Ascending aorta (tissue), 2 donors: Measurements from ENCODE around the gene ZCCHC2. TPM values are rescaled to one million over a fixed set of nuclear protein-coding genes. Genes with fewer than 3 reads are reported as not detected.

Source experiments
- DNase-seq, 2 donors: peaks; one replicate each; pipeline ENCODE4 v3.0.0-alpha.2; 2019; ENCODE audit warnings: low spot score in 2 of 2
- H3K27ac ChIP-seq, 2 donors: fragments of 200-600 bp; sonication (generic); one replicate each; pipeline ENCODE4 v1.5.1; 2016 to 2017; ENCODE audit warnings: mild to moderate bottlenecking in 1 of 2
- H3K27me3 ChIP-seq: fragments of 200-600 bp; sonication (generic); one replicate; pipeline ENCODE4 v1.5.1; 2017
- H3K36me3 ChIP-seq, 2 donors: fragments of 200-600 bp; sonication (generic); one replicate each; pipeline ENCODE4 v1.5.1; 2016
- H3K4me1 ChIP-seq, 2 donors: fragments of 200-600 bp; sonication (generic); one replicate each; pipeline ENCODE4 v1.5.1; 2016 to 2017; ENCODE audit warnings: mild to moderate bottlenecking in 1 of 2
- H3K4me3 ChIP-seq, 2 donors: fragments of 200-600 bp; sonication (generic); one replicate each; pipeline ENCODE4 v1.5.1; 2016 to 2017; ENCODE audit warnings: mild to moderate bottlenecking in 1 of 2
- H3K9me3 ChIP-seq, 2 donors: fragments of 200-600 bp; sonication (generic); one replicate each; pipeline ENCODE4 v1.5.1; 2016
- CTCF ChIP-seq, 3 experiments: fragments of 200-600 bp in 2 of 3; fragments of 450-650 bp in 1 of 3; sonication (generic) in 2 of 3; IDR thresholded peaks; one replicate each; pipeline ENCODE4 v1.5.1; 2016 to 2019; ENCODE audit warnings: antibody characterized with exemption in 3 of 3, mild to moderate bottlenecking in 1 of 3, moderate library complexity in 1 of 3
- intact Hi-C: fragments of 100-400 bp; cut with DNase I; formaldehyde crosslinking; loops from one replicate; pipeline ENCODE4 v1.15.1; 2023
- total RNA-seq: library from RNA; depleted of rRNA; stranded (reverse); fragments of >200 nt; gene quantifications from one replicate; pipeline ENCODE4 v1.1.0, GENCODE V29; 2016

ZCCHC2 gene
- total RNA-seq, 1 donor from 2014 or later: 22.9 TPM

- no peaks in the 10 kb centered on the region for H3K27me3 ChIP-seq
- no peak overlapping the region for H3K4me3 ChIP-seq
- no peak for DNase-seq
- H3K36me3 ChIP-seq: no peaks in the 10 kb centered on the region
- TF ChIP-seq CTCF (IDR thresholded peaks at IDR 0.05): no peak
- H3K9me3 ChIP-seq: no peaks in the 10 kb centered on the region
- peak overlapping the region in 1 of 2 donors; percentile 32 for H3K27ac ChIP-seq
- intact Hi-C loops: no loop called here
- H3K4me1 ChIP-seq: peaks cover 6 to 11% of the 10 kb centered on the region in 2 donors
Observed at GRCh38 chr18:62531078-62531477, 8.3 kb downstream of the ZCCHC2 start.

GRCh38 chr18:62531931-62532330 lies 9.1 kb downstream of the ZCCHC2 start:
- no peak for DNase-seq
- no peaks in the 10 kb centered on the region for H3K27me3 ChIP-seq
- H3K4me1 ChIP-seq: peaks cover 6 to 11% of the 10 kb centered on the region in 2 donors
- intact Hi-C loops: no loop called here
- no peak overlapping the region for H3K27ac ChIP-seq
- no peak overlapping the region for H3K4me3 ChIP-seq
- H3K36me3 ChIP-seq: no peaks in the 10 kb centered on the region
- TF ChIP-seq CTCF (IDR thresholded peaks at IDR 0.05): no peak
- no peaks in the 10 kb centered on the region for H3K9me3 ChIP-seq

GRCh38 chr18:62536005-62536404 lies 13.2 kb downstream of the ZCCHC2 start:
- Histone ChIP-seq H3K36me3 (peaks cover 0 to 5% of the 10 kb centered on the region in 2 donors), H3K4me1 (peaks cover 0 to 3% of the 10 kb centered on the region in 2 donors), H3K4me3 (no peak overlapping the region), H3K27ac (no peak overlapping the region), H3K9me3 (no peaks in the 10 kb centered on the region), H3K27me3 (no peaks in the 10 kb centered on the region)
- intact Hi-C loops: no loop called here
- no peak for TF ChIP-seq CTCF (IDR thresholded peaks at IDR 0.05)
- no peak for DNase-seq

- Histone ChIP-seq H3K4me3 (no peak overlapping the region), H3K9me3 (no peaks in the 10 kb centered on the region), H3K36me3 (peaks cover 0 to 5% of the 10 kb centered on the region in 2 donors), H3K4me1 (no peaks in the 10 kb centered on the region), H3K27me3 (no peaks in the 10 kb centered on the region), H3K27ac (no peak overlapping the region)
- DNase-seq: no peak
- intact Hi-C loops: no loop called here
- no peak for TF ChIP-seq CTCF (IDR thresholded peaks at IDR 0.05)
Observed at GRCh38 chr18:62537042-62537894, 14.4 kb downstream of the ZCCHC2 start.

- DNase-seq: no peak
- H3K27me3 ChIP-seq: no peaks in the 10 kb centered on the region
- H3K27ac ChIP-seq: no peak overlapping the region
- peaks cover 6 to 8% of the 10 kb centered on the region in 2 donors for H3K36me3 ChIP-seq
- no peaks in the 10 kb centered on the region for H3K9me3 ChIP-seq
- intact Hi-C loops: no loop called here
- no peak overlapping the region for H3K4me3 ChIP-seq
- TF ChIP-seq CTCF (IDR thresholded peaks at IDR 0.05): no peak
- no peaks in the 10 kb centered on the region for H3K4me1 ChIP-seq
Observed at GRCh38 chr18:62537946-62538345, 15.1 kb downstream of the ZCCHC2 start.
